GM23248 (cell line): ENCODE results near the gene WASF2.

Experiments
- EZH2 ChIP-seq: fragments of 200-600 bp; sonication (generic); IDR thresholded peaks from 2 replicates; pipeline ENCODE4 v1.6.1; 2018; ENCODE audit warnings: antibody characterized with exemption, mild to moderate bottlenecking; ENCODE audit not compliant: insufficient read depth, poor library complexity, severe bottlenecking
- EZH2phosphoT487 ChIP-seq: fragments of 200-600 bp; sonication (generic); IDR thresholded peaks from 2 replicates; pipeline ENCODE4 v1.6.1; 2018; ENCODE audit warnings: antibody characterized with exemption, moderate library complexity, mild to moderate bottlenecking, low read depth; ENCODE audit not compliant: insufficient read depth

GRCh38 chr1:27445177-27445936 lies 44.6 kb downstream of the WASF2 start:
- TF ChIP-seq EZH2 (no peak), EZH2phosphoT487 (no peak)
